Measurements from ENCODE around the gene DCTN2.
"Not testable (repeated sequence)": the region's sequence is repeated elsewhere in the genome, so short reads cannot be mapped to it uniquely, and the experiment has no call there.

Gene DCTN2

GRCh38 chr12:57529831-57530230, 17.2 kb downstream of the DCTN2 start:
- in situ Hi-C loops (cut with MboI; ENCODE audit: low sequenced_read_pairs) = no loop called here

DNA sequence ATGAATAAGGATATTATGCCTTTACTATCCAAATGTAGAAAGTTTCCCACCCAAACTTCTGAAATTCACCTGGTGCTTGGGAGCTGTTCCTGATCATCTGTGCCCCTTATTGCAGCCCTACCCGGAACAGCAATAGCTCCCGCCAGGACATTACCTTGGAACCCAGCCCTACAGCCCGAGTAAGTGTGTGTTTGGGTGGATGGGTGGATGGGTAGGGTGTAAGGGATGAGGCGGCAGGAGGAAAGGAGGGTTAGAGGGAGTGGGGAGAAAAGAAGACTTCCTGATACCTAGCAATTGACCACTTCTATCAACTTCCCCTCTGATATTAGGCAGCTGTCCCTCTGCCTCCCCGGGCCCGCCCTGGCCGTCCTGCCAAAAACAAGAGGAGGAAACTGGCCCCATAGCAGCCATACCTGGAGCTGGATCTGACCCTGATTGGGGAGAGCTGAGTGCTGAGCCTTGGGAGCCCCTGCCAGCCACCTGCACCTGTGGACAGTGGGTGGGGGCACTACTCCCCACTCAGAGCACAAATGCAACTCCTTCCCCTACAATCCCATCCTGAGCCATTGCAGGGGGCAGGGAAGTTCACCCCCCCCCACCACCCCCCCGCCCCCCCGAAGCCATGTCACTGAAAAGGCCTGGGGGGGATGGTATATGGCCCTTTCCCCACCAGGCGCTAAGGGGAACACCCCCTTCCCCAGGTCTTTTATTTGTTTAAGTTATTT, 18.0 kb downstream of the DCTN2 start:
- in situ Hi-C loops (cut with MboI; ENCODE audit: low sequenced_read_pairs) = no loop called here

DNA sequence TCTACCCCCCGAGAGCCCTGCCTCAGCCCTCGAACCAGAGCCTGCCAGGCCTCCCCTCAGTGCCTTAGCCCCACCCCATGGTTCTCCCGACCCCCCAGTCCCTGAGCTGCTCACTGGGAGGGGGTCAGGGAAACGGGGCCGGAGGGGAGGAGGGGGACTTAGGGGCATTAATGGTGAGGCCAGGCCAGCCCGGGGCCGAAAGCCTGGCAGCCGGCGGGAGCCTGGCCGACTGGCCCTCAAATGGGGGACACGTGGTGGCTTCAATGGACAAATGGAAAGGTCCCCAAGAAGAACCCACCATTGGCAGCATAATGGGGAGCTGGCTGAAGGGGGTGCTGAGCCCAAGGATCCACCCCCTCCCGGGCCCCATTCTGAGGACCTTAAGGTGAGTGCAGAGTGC, 18.8 kb downstream of the DCTN2 start:
- in situ Hi-C loops (cut with MboI; ENCODE audit: low sequenced_read_pairs) = no loop called here

DNA sequence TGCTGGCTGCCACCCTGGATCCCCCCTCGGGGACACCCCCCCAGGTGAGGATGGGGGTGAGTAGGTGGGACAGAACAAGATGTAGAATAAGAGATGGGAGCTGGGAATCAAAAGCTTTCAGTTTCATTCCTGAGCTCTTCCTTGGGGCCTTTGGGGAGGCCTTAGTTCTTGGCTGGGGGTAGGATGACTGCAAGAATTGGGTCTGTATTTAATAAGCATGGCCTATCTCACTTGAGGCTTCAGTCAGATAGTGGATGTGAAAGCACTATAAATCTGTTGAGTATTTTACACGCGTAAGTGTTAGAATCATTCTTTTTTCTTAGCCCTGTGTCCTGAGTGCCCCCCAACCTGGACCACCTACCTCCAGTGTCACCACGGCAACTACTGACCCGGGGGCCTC, 19.8 kb downstream of the DCTN2 start:
- in situ Hi-C loops (cut with MboI; ENCODE audit: low sequenced_read_pairs) = no loop called here

DNA sequence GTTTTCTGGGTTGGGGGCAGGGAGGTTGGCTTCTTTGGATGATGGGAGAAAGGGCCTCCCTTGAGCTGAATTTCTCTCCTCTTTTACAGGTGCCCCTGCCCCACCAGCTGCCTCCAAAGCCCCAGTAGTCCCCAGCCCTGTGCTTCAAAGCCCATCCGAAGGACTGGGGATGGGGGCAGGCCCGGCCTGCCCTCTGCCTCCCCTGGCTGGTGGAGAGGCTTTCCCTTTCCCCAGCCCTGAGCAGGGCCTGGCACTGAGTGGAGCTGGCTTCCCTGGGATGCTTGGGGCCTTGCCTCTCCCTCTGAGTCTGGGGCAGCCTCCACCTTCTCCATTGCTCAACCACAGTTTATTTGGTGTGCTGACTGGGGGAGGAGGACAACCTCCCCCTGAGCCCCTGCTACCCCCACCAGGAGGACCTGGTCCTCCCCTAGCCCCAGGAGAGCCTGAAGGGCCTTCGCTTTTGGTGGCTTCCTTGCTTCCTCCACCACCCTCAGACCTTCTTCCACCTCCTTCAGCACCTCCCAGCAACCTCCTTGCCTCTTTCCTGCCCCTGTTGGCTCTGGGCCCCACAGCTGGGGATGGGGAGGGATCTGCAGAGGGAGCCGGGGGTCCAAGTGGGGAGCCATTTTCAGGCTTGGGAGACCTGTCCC, 20.4 kb downstream of the DCTN2 start:
- in situ Hi-C loops (cut with MboI; ENCODE audit: low sequenced_read_pairs) = no loop called here

DNA sequence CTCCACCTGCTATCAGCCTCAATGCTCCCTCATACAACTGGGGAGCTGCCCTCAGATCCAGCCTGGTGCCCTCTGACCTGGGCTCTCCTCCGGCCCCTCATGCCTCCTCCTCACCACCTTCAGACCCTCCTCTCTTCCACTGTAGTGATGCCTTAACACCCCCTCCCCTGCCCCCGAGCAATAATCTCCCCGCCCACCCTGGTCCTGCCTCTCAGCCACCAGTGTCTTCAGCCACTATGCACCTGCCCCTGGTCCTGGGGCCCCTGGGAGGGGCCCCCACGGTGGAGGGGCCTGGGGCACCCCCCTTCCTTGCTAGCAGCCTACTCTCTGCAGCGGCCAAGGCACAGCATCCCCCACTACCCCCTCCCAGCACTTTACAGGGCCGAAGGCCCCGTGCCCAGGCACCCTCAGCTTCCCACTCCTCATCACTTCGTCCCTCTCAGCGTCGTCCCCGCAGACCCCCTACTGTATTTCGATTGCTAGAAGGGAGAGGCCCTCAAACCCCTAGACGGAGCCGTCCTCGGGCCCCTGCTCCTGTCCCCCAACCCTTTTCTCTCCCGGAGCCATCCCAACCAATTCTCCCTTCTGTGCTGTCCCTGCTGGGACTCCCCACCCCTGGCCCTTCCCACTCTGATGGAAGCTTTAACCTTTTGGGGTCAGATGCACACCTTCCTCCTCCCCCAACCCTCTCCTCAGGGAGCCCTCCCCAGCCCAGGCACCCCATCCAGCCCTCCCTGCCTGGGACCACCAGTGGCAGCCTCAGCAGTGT, 21.2 kb downstream of the DCTN2 start:
- in situ Hi-C loops (cut with MboI; ENCODE audit: low sequenced_read_pairs) = no loop called here

DNA sequence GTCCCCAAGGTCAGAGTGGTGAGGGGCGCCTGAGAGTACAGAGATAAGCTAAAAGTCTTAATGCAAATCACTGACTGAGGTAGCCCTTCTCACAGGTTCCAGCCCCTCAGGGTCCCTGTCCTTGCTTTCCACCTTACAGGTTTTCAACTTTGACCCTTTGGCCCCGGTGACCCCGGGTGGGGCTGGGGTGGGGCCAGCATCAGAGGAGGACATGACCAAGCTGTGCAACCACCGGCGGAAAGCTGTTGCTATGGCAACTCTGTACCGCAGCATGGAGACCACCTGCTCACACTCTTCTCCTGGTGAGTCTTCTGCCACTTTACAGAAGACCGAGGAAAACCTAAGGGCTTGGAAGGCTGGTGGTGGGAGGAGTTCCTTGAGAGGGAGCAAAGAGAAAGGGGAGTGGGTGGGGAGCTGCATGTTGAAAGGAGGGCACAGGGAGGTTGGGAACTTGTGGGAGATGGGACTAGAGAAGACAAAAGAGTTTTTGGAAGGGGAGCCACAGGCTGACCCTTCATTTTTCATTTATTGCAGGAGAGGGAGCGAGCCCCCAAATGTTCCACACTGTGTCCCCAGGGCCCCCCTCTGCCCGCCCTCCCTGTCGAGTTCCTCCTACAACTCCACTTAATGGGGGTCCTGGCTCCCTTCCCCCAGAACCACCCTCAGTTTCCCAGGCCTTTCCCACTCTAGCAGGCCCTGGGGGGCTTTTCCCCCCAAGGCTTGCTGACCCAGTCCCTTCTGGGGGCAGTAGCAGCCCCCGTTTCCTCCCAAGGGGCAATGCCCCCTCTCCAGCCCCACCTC, 22.0 kb downstream of the DCTN2 start:
- in situ Hi-C loops (cut with MboI; ENCODE audit: low sequenced_read_pairs) = no loop called here

DNA sequence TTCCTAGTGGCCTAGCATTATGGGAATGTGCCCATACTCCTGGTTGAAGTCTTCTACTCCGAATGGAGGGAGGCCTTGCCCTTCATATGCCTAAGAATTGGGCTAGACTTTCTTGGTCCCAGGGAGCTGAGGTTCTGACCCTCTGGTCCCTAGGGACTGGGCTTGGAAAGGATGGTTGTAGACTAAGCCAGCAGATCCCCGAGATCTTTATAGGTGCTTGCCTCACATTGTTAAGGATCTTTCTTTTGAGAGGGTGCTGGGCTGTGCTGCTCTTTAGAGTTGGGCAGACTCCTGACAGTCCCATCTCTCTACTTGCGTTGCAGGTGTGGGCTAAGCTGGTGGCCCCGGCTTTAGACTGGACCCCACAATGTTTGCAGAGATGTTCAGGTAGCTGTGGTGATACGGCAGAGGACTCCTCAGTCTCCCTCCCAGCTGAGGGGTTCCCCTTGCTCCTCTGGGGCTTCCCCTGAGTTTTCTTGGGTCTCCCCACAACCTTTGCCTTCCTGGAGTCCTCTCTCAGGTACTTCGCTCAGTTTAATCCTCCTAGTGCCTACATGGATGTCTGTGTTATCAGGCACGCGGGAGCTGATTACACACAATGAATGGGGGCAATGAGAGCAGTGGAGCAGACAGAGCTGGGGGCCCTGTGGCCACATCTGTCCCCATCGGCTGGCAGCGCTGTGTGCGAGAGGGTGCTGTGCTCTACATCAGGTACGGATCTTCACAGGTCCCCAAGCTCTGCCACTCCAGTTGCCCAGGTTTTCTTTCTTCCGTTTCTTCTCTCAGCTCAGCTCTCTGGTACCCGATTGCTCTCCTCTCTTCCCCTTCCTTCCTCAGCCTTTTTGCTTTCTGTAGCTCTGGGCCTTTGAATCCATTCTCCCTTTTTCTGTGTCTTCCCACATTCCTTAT, 23.0 kb downstream of the DCTN2 start:
- in situ Hi-C loops (cut with MboI; ENCODE audit: low sequenced_read_pairs) = no loop called here

DNA sequence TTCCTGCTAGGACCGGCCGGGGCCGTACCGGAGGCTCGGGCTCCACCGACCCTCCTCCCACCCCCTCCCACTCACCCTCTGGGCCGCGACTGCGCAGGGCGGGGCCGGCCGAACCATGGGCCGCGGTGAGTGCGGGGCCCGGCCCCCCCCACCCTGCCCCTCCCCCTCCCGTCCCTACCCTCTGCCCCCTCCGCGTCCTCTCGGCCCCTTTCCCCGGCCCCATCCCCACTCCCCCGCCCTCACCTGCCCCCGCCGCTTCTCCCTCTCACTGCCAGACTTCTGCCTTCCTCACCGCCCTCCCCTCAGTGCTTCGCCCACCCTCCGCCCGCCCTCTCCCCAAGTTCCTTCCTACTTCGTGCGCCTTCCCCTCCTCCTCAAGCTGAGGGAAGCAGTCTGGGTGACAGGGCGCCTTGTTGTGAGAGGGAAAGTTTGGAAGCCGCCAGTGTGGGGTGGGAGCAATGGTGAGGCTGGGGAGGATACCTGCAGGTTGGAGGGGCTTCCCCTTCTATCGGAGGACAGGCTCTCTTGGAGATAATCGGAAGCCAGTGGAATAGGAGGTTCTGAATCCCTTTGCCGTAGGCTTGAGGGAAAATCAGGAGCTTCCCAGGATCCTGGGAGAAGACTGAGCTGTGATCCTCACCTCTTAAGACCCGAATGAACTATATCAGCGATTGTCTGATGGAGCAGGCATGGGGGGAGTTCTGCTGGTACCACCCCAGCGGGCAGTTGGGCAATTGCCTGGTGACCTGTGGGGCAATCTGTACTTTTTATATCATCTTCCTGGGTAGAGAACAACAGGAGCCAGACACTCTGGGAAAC, 23.9 kb downstream of the DCTN2 start:
- in situ Hi-C loops (cut with MboI; ENCODE audit: low sequenced_read_pairs) = no loop called here

DNA sequence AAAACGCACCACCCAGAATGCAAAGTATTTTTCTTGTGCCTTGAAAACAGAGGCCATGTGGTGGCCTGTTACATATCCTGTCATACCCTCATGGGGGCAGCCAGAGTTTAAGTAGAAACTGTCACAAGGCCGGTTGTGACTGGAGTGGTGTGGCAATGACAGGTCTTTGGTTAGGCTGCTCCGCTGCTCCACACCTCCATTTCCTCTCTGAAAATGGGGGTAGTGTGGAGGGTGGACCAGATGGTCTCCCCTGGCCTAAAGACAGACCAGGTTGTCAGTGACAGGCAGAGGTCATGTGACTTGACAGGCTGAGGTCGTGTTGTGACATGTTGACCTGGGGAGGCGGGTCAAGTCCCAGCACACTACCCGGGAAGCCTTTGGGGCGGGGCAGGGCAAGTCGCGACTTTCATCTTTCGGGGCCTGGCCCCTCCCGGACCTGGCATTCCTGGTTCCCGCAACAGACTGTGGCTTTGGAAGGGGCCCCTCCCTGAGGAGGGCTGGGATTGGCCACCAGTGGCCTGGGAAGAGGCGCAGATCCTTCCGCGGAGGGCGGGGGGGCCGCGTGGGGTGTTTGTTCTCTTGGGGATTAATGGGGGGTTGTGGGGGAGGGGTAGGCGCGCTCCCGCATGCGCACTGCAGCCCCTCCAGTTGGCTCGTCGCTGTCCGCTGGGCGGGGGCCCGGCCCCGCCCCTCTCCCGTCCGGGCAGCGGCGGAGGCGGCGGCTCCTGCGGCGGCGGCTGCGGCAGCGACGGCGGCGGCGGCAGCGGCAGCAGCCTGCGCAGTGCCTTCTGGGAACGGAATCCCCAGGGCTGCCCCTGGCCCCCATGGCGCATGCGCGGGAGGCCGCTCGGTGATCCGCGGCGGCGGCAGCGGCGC, 24.7 kb downstream of the DCTN2 start, which contains the start of gene MBD6:
Gene MBD6 (plus strand): TSS at position 814 of the 876 bp plus-strand sequence. CDS start 1,480 bp downstream, outside the sequence.
- in situ Hi-C loops (cut with MboI; ENCODE audit: low sequenced_read_pairs) = no loop called here

DNA sequence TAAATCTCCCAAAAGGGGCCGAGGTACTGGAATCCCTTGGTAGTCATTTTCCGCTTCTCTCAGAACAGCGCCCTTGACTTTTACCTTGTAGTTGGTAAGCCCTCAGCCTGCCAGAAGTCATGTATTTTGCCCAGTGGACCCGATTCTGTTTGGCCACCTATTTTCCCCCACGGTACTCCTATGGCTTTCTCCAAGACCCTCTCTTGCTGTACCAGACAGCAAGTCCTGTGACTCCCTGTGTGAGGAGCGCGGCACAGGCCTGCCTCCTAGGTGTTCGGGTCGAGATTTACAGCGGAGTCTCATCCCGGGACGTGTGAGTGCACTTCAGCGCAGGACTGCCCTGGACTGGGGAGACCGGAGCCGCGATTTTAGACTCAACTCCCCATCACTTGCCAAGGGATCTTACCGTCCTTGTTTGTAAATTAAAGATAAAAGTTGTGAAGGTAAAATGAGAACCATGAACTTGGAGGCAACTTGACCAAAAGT, 25.4 kb downstream of the DCTN2 start:
- in situ Hi-C loops (cut with MboI; ENCODE audit: low sequenced_read_pairs) = no loop called here

GRCh38 chr12:57520053-57520818, 26.8 kb downstream of the DCTN2 start, which contains the start of gene DDIT3:
Gene DDIT3 (minus strand): TSS chr12:57520514. CDS start chr12:57517406, 3,108 bp downstream.
- in situ Hi-C loops (cut with MboI; ENCODE audit: low sequenced_read_pairs) = no loop called here

GRCh38 chr12:57519796-57520052, 27.3 kb downstream of the DCTN2 start:
- in situ Hi-C loops (cut with MboI; ENCODE audit: low sequenced_read_pairs) = no loop called here

GRCh38 chr12:57518920-57519795, 27.8 kb downstream of the DCTN2 start:
- in situ Hi-C loops (cut with MboI; ENCODE audit: low sequenced_read_pairs) = no loop called here

- in situ Hi-C loops (cut with MboI; ENCODE audit: low sequenced_read_pairs) = no loop called here
These were observed 28.6 kb downstream of the DCTN2 start for GRCh38 chr12:57518176-57518919.

DNA sequence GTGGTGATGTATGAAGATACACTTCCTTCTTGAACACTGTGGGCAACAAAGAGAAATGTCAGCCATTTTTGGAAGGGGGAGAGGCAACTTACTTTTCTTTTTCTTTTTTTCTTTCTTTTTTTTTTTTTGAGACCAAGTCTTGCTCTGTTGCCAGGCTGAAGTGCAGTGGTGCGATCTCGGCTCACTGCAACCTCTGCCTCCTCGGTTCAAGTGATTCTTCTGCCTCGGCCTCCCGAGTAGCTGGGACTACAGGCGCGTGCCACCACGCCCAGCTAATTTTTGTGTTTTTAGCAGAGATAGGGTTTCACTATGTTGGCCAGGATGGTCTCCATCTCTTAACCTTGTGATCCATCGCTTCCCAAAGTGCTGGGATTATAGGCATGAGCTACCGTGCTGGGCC, 29.3 kb downstream of the DCTN2 start:
- in situ Hi-C loops (cut with MboI; ENCODE audit: low sequenced_read_pairs) = not testable (repeated sequence)
